NCI-H774 (cell line): ENCODE data around the gene LBHD2.

Experiments
- DNase-seq: peaks from one replicate; lab custom pipeline; 2025; lab: John Stamatoyannopoulos, UW

LBHD2 gene

DNA sequence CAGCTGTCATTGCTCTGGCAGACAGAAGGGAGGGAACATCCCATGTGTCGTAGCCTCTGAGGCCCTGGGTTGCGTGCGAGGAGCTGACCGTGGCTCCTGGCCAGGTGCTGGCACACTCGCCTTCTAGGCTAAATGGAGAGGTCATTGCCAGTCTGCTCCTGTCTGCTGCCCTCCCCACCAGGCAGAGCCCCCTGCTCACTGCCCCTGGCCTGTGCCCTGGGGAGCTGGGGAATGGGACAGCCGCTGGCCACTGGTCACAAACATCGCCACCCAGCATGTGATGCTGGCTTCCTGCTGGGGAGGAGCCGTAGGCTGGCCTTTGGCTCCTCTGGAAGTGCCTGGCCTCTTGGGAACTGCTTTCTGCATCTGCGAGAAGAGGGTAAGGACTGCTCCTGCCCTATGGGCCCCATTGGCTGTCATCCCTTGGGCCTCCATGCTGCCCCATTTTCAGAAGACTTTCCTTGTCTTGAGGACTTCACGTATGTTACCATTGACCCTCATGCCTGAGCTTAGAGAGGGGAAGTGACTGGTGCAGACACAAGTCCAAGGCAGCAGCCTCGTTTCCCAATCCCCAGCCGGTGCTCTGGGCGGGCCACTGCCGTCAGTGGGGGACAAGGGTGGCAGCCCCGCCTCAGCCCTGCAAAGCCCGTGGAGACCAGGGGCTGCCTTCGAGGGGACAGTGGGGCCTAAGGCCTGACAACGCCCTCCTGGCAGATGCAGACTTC, 37.3 kb downstream of the LBHD2 start:
- no peak for DNase-seq

DNA sequence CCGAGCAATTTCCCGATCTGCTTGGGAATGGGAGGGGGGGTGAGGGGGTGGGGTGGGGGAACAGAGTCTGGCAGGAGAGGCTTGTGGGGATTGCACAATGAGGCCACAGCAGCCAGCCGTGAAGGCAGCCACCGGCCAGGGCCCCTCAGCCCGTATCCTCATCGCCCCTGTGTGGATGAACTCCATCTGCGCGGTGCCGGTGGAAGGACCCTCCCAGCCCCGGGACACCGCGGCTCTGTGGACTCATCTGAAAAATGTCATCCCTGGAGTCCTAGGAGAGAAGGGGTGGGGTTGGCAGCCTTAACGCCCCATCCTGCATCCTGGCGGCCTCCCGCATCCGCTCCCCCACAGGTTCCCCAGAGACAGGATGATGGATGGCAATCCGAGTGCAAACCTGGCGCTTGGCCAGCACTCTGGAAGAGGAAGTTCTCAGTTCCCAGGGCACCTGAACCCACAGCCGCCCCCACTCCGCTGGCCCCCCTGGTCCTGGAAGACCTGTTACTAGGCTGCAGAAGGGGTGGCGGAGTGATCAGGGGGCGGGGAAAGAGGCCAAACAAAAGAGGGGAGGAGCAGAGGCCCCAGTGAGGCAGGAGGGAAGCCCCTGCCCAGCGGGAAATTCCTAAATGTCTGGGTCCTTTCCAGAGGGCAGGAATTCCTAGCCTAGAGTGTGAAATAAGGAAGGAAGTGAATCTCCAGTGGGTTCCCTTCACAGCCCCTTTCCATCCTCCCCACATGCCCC, 38.0 kb downstream of the LBHD2 start:
- DNase-seq = peak; percentile 95

DNA sequence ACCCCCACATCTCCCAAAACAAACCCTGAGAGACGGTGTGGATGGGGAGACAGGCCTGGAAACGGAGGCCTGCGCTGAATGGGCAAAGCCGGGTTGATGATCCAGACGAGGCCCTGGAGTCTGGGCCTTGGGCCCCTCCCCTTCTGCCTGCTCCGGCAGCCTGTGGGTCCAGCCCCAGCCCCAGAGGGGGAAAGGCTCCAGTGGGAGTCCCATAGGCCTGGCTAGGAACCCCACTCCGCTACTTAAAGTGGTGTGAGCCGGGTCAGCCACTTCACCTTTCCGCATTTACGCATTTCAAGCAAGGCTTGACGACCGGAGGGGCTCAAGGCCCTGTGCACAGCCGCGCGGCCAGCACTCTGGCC, 38.6 kb downstream of the LBHD2 start:
- peak; percentile 29 for DNase-seq

DNA sequence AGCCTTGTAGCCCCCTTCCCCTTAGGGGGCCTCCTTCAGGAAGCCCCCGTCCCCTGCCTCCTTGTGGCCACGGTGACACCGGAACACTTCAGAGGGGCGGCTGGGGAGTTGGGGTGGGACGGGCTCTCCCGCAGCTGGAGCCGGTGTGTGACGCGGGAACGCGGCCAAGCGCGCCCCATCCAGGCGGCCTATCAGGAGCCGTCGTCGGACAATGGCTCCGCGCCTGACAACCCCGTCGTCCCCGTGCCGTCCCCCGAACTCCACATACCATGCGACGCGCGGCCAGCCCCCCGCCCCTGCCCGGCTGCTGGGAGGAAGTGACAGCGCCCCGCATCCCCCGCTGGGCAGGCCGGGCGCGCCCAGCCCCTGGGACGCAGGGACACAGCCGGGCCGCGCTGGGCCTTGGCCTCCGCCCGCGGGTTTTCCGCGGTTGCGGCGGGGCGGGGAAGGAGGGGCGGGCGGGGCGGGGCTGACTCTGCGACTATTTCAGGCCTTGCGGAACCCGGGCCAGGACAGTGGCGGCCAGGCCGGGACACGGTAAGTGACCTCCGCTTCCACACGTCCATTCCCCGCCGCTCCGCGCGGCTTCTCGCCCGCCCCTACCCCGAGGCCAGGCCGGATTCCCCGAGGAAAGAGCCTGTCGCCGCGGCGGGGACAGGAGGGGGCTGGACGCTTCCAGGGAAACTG, 39.1 kb downstream of the LBHD2 start, which contains the start of gene TNFAIP2:
TNFAIP2 (plus strand) TSS at position 515 of the 687 bp plus-strand sequence. CDS start 2,997 bp downstream, outside the sequence.
- DNase-seq = peak; percentile 47

DNA sequence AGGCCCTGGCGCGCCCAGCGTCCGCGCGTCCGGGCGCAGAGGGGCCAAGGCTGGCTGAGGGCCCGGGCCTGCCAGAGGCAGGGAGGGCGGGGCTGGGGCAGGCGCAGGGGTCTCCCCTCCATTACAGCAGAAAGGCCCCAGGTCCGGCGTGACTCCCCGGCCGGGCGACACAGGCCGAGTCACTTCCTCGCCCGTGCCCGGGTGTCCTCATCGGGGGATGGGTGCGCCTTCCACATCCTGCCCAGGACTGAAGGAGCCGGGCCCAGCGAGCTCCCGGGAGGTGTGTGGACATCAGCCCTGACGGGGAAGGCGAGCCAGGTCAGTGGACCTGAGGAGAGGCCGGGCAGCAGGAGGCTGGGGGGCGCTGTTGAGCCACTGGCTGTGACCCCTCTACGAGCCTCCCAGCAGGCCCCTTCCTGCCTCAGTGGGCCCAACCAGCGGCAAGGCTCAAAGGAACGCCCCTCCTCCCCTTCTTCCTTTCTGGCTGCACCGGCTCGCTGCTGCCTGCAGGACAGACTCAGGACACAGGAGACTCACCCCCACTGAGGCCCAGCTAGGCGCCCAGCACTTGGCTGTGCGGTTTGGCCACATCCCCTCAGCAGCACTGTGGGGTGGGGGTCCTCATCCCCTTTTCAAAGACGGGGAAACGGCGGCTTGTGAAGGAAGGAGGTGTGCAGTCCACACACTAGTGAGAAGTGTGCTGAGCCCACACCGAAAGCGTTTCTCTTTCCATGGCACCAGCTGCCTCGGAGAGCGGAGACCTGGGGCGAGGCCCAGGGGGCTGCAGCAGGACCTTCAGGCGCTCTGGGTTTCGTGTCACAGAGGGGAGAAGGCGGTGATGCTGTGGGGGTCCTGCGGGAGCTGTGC, 39.9 kb downstream of the LBHD2 start:
- no peak for DNase-seq

DNA sequence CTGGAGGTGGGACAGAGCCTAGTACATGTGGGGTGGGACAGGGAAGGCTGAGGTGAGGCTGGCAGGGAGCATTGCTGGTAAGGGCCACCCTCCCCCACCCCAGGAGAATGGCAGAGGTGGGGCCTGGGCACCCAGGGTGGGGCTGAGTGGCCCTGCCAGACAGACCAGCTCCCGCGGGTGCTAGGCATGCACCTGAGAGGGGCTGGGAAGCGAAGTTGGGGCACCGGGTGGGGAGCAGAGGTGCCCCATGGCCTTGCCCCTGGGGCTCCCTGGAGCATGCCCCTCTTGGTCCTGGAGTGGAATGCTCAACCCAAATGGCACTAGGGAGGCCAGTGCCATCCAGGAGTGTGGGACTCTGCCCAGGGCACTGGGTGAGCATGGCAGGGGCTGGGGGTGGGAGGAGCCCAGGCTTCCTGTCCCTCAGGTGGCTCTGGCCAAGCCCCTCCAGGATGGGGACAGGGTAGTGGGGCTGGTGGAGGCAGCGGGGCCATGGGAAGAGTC, 40.5 kb downstream of the LBHD2 start:
- DNase-seq = no peak

DNA sequence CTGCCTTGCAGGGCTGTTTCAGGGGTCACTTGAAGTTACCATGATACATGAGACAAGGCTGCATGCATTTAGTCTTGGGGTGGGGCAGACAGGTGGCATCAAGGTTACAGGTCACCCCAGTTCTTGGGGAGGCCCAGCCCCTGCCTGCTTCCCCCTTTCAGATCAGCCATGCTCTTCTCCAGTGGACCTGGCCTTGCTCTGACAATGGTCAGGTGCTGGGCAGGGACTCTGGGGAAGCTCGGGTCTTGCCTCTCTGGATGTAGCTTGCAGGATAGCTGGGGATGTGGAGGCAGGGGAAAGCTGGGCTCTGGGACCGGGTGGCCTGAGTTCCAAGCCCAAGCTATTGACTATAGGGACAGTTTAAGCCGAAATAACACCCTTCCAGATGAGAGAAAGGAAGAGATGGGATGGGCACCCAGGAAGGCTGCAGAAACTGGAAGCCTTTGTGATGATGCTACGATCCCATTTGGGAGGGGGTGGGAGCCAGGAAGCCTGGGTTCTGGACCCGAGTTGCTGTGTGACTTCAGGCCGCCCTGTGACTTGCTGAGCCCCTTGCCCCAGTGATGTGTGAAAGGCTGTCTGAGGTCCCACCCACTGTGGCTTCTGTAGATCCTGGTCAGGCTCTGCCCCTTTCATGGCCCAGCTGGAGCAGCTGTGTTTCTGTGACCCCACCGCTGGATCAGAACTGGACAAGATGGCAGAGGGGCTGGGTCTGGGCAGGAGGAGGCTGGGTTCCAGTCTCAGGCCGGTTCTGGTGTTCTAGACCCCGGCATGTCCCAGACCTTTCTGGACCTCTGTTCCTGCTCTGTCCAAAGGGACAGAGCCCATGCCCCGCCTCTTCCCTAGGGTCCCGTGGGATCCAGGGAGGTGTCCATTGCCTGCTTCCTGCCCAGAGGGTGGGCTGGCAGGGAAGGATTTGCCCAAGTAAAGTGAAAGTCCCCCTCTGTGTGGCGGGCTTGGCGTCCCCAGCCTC, 41.4 kb downstream of the LBHD2 start:
- no peak for DNase-seq

DNA sequence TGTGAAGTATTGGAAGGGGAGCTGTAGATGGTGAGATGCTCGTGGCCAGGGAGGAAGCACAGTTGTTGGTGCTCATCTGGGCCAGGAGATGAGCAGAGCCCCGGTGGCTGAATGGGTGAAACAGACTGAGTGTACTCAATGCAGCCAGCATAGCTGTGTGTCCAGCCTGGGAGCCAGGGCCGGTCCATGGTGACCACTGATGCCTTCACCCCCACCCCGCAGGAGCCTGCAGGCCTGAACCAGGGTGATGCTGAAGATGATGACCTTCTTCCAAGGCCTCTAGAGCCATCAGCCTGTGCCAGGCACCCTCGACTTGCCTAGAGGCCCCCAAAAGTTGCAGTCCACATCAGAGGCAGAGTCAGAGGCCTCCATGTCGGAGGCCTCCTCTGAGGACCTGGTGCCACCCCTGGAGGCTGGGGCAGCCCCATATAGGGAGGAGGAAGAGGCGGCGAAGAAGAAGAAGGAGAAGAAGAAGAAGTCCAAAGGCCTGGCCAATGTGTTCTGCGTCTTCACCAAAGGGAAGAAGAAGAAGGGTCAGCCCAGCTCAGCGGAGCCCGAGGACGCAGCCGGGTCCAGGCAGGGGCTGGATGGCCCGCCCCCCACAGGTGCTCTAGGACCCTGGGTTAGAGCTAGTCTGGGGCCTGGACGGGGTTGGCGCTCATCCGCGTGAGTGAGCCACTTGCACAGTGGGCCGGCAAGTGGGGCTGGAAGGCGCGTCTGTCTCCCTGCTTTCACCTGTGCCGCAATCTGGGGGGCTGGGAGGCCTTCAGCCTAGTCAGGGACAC, 42.3 kb downstream of the LBHD2 start:
- DNase-seq = no peak

DNA sequence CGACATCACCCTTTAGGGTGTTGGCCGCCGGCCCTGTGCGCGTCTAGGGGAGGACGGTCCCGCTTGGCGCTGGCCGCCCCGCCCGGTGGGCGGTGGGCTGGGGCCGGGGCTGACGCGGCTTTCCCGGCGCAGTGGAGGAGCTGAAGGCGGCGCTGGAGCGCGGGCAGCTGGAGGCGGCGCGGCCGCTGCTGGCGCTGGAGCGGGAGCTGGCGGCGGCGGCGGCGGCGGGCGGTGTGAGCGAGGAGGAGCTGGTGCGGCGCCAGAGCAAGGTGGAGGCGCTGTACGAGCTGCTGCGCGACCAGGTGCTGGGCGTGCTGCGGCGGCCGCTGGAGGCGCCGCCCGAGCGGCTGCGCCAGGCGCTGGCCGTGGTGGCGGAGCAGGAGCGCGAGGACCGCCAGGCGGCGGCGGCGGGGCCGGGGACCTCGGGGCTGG, 42.9 kb downstream of the LBHD2 start:
- no peak for DNase-seq

DNA sequence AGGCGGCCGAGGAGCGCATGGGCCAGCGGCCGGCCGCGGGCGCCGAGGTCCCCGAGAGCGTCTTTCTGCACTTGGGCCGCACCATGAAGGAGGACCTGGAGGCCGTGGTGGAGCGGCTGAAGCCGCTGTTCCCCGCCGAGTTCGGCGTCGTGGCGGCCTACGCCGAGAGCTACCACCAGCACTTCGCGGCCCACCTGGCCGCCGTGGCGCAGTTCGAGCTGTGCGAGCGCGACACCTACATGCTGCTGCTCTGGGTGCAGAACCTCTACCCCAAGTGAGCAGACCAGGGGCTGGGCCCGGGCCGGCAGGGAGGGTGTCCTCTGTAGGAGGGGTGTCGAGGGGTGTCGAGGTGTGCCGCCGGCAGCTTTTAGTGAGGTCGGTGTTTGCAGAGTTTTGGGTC, 43.3 kb downstream of the LBHD2 start:
- DNase-seq = no peak

DNA sequence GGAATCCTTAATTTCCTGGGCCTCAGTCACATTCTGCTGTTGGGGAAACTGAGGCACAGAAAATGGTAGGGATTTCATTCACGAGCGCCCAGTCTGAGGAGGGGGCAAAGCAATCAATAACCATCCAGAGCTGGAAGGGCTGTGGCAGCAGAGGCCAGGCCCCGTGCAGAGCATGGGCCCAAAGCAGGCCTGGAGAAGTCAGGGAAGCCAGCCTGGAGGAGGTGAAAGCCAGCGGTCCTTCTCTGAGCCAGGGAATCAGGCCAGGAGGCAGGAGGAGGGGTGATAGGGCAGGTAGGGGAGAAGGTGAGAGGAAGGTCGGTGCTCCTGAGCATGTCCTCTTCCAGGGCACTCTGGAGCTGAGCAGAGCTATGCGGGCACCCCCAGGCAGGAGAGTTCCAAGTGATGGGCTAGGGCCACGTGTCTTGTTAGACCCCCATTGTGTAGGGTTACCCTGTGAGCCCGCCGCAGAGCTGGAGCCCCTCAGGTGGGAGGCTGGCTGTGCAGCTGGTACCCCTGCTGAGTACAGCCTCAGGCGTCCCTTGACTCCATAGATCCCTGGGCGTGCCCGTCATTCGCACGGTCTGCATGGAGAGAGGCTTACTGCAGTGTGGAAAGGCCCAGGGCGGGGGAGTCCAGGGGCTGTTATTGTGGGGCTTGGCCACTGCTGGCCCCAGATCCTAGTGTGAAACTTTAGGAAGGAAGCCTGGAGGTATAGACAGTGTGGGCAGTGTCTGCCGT, 44.0 kb downstream of the LBHD2 start:
- DNase-seq = no peak

DNA sequence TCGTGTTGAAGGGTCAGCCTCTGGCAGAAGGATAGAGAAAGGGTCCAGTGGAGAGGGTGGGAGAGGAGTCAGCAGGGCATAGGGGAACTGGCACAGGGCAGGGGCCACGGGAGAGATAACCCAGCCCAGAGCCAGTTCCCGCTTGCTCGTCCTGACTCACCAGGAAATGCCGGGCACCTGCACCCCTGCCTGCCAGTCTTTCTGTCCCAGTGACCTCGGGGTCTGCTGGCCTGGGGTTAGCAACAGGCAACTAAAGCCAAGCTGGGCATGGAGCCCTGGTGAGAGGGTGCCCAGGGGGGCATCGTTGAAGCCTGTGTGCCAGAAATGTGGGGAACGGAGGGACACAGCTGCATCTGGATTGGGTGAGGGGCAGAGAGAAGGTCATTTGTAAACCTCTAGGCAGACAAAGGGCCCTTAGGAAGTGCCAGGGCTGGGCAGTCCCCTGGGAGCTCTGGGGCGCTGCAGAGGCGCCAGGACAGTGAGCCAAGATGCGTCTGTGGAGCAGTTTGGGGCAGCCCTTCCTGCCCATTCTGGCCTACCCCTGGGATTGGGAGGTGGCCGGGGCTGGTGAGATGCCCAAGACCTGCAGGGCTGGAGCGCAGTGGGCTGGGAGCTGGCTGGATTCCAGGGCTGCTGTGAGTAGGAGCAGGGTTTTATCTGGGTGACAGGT, 44.8 kb downstream of the LBHD2 start:
- no peak for DNase-seq

DNA sequence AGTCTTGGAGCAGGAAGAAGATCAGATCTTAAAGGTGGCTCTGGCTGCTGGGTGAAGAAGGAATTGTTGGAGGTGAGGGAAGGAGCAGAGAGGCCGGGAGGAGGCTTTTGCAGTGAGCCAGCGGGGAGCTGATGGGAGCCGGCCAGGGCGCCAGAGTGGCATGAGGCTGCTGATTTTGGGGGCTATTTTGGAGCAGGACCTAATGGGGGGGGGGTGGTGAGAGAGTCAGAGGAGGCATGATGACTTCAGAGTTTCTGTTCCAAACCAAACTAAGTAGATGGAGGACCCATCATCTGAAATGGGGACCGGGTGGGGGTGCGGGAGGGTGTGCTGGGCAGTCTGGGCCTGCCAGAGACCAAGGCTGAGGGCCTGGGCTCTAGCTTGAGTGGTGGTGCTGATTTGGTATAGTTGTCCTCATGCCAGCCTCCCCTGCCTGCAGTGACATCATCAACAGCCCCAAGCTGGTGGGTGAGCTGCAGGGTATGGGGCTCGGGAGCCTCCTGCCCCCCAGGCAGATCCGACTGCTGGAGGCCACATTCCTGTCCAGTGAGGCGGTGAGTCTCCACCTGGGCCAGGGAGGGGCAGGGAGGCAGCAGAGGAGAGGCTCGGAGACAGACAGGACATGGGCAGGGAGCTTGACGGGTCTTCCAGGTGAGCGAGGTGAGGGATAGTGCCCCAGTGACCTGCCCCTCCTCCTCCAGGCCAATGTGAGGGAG, 45.4 kb downstream of the LBHD2 start:
- no peak for DNase-seq

DNA sequence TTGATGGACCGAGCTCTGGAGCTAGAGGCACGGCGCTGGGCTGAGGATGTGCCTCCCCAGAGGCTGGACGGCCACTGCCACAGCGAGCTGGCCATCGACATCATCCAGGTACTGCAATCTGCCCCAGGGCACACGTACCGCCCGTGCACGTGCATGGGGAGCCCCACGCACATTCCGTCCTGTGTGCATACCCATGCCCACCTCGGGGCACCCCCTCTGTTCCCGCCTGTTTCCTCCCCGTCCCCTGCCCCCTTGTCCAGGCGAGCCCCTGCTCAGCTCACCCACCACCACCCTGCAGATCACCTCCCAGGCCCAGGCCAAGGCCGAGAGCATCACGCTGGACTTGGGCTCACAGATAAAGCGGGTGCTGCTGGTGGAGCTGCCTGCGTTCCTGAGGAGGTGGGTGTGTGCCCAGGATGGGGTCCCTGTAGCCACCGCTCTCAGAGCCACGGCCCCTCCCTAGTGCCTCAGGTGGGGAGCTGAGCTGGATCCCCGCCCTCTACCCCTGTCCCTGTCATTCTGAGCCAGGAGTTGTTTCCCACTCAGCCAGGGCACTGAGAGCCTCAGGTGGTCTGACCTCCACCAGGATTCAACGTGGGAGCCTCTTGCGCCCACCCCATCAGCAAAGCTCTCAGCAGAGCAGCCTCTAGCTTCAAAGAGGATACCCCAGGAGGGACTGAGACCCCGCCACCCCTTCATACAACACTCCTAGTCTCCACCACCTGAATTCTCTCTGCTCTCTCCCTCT, 46.2 kb downstream of the LBHD2 start:
- no peak for DNase-seq

DNA sequence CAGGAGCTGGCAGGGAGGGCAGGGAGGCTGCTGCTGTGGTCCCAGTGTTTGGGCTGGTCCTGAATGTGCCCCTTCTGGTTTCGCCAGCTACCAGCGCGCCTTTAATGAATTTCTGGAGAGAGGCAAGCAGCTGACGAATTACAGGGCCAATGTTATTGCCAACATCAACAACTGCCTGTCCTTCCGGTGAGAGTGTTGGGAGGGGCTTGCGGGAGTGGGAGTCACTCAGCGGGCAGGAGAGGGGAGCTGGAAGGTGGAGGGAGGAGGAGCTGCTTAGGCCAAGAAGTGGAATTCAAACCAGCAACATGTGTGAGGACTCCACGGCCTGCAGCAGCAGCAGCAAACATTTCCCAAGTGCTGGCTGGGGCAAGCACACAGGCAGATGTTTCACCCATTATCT, 47.0 kb downstream of the LBHD2 start:
- no peak for DNase-seq

DNA sequence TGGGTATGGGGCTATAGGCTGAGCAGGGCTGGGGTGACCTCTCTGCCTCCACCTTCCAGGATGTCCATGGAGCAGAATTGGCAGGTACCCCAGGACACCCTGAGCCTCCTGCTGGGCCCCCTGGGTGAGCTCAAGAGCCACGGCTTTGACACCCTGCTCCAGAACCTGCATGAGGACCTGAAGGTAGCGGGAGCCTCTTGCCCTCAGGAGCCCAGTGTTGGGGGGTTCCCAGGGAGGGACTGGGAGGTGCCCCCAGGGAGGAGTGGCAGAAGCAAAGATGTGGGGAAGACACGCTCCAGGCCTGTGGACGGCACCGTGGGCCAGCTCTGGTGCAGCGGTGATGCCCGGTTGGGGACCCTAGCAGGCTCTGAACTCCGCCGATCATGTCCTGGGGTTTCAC, 47.6 kb downstream of the LBHD2 start:
- no peak for DNase-seq
